GM19240 (cell line): ENCODE results near the gene STARD13.

Experiments used
- DNase-seq: peaks from one replicate; pipeline ENCODE4 v3.0.0; 2011; ENCODE audit warnings: low spot score; ENCODE audit not compliant: insufficient read length

STARD13 gene

GRCh38 chr13:33119022-33119781 is 166.4 kb downstream of the STARD13 start:
- DNase-seq, result no peak

DNA sequence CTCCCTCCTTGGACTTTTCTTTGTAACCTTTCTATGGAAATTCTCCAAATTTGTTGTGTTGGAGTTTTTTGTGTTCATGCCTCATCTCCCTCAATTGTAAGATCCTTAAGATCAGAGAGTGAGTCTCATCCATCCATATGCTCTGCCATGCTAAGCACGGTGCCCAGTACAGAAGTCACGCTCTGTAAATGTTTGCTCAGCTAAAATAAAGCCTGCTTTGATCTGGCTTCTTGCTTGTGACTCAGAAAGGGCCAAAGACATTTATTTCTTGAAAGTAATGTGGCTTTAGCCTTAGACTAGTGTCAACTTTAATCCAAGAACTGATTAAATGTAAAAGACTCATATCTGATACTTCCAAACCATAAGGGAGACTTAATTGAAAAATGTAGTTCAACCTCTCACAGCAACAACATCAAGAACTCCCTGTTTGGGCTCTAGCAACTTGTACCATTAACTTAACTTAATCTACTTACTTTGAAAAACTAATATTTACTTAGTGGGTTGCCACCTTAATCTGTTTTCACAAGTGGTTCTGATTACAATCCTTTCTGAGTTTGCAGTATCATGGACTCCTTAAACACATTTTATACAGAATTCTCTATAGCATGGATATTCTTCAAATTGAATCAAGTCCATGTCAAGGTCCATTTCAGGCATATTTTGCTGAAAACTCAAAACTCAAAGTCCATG is 169.1 kb downstream of the STARD13 start:
- no peak for DNase-seq

DNA sequence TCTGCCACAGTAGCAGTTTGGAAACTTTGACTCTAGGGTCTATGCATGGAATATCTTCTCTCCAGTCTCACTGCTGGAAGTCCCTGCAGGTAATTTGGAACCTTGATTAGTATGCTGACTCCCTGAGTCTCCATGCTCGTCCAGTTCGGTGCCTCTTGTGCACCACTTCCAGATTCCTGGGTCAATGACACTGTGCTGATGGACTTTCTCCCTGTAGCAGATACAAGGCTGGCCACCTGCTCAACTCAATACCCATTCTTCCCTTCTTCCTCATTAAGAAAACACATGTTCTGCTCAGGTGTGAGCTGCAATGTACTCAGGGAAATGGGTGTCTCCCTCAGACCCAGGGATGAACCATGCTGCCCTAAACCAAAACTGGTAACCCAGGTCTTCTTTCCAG is 170.3 kb downstream of the STARD13 start:
- DNase-seq, result no peak

- DNase-seq, result no peak
Measured at GRCh38 chr13:33114146-33114545, 171.4 kb downstream of the STARD13 start.

DNA sequence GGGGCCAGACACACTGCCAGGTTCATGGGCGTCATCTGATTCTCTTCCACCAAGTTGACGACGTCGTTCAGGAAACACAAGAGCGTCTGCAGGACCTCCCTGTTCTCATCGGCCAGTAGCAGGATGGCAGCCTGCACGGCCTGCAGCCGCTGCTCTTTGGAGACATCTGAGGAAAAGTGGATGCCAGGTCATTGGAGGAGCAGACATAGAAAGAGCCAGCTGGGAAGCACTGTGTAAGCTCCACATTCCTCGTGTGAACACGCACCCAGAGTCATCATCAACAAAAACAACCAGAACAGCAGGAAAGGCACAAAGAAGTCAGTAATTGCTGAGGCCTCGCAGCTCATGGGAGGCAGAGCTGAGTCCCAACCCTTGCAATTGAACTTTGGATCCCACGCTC is 172.8 kb downstream of the STARD13 start:
- no peak for DNase-seq

- no peak for DNase-seq
Measured at GRCh38 chr13:33111414-33112110, 174.0 kb downstream of the STARD13 start.

DNA sequence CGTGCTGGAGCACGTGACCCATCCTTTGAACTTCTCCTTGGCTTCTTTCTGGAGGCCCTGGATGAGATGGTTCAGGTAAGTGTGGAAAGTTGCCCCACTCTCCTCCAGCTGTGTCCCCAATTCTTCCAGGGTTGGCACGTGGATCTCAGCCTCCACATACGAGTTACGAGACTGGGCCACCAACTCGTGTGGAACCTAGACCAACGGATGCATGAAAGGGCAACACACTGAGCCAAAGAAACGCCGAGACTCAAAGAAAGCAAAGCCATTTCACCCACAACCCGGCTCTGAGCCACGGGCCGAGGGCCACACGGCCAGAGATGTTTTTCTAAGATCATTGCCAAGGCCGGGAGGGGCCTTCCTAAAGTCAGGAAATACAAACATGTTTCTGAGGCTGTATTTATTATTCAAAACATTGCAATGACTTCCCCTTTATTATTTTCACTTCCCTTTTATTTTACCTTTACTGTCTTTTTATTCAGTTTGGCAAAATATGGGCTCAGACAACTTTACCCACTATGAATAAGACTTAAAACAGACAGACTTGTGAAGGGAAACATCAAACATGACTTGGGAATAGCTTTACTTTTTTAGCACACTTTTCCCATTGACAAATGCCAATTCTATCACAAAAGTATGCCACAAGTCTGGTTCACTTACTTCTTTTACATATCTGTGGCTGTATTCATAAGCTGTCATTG is 174.7 kb downstream of the STARD13 start:
- no peak for DNase-seq

DNA sequence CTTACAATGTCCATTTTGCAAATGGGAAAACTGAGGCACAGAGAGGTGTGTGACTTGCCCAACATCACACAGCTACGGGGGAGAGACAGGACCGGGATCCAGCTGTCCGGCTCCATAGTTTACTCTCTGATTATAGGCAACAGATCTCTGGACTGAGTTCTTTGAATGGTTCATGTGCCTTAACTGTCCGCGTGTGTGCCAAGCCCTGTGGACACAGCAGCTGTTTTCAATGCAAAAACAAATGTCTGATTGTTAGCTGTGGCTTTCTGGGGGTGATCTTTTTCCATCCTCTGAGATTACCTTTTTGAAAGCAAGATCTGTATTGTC is 175.2 kb downstream of the STARD13 start:
- DNase-seq, result no peak

- DNase-seq, result no peak
Measured at GRCh38 chr13:33109801-33110200, 175.8 kb downstream of the STARD13 start.

DNA sequence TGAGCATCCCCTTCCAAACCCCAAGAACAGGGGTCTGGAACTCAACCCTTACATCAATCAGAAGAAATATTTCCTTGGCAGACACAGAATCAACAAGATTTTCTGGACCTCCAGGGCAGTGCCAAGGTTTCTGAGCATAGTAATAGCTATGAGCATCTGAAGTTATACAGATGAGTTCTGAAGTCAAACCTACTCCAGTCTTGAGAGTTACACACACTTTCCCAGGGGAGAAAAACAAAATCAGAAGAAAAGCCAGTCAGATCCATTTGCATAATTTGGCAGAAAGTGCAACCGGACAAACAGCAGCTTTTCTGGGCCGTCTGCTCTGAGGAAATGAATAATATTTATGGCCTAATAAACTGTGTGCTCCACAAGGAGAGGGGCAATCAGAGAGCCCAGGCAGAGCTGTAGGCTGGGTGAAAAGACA is 176.3 kb downstream of the STARD13 start:
- no peak for DNase-seq

- DNase-seq, result no peak
Measured at GRCh38 chr13:33108620-33109019, 176.9 kb downstream of the STARD13 start.

- no peak for DNase-seq
Measured at GRCh38 chr13:33107361-33107760, 178.2 kb downstream of the STARD13 start.

- no peak for DNase-seq
Measured at GRCh38 chr13:33106656-33107360, 178.7 kb downstream of the STARD13 start.

GRCh38 chr13:33105387-33106005 is 180.1 kb downstream of the STARD13 start:
- no peak for DNase-seq

GRCh38 chr13:33103457-33103856 is 182.1 kb downstream of the STARD13 start:
- no peak for DNase-seq

- no peak for DNase-seq
Measured at GRCh38 chr13:33101835-33102234, 183.7 kb downstream of the STARD13 start.

DNA sequence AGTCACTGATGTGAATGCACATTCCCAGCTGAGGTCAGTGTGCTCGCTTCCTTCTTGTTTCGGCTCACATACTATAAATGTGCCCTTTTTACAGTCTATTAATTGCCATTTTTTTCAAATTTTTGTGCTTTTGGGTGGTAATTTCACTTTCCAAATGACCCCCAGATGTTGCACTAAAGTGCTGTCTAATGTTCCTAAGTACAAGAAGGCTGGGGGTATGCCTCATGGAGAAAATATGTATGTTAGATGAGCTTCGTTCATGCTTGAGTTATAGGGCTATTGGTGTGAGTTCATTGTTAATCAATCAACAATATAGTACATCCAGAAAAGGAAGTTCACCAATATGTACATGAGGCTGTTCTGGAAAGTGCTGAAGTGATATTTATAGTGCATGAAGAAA is 184.7 kb downstream of the STARD13 start:
- no peak for DNase-seq

GRCh38 chr13:33099860-33100259 is 185.7 kb downstream of the STARD13 start:
- no peak for DNase-seq

DNA sequence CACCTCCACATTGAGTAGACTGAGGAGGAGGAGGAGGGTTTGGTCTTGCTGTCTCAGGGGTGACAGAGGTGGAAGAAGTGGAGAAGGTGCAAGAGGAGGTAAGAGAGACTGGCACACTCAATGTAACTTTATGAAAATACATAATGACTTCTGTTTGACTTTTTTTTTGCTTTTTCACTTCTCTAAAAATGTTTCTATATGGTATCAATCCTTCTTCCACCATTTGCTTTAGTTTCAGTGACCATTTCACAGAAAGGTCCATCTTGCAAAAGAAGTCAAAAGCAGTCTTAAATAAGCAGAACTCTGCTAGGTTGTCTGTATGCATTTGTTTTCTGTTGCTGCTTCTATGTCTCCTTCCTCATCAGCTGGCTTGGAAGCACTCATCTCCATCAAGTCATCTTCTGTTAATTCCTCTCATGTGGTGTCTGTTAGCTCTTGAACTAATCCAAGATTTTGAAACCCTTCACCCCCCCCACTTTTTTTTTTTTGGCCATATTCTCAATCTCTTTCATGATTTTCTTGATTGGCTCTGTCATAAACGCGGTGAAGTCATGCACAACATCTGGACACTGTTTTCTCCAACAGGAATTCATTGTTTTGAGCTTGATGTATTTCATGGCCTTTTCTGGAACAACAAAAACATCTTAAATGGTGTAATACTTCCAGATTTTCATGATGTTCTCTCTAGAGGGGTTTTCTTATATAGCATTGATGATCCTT is 188.5 kb downstream of the STARD13 start:
- no peak for DNase-seq
